ENCODE measurements around the gene NUP133. TPM values are rescaled to one million over a fixed set of nuclear protein-coding genes. Genes with fewer than 3 reads are reported as not detected.

NUP133 gene
- polyA plus RNA-seq, 2 of the 4 experiments (the other 2 are of a cell fraction), result 20.6 to 43.2 TPM

DNA sequence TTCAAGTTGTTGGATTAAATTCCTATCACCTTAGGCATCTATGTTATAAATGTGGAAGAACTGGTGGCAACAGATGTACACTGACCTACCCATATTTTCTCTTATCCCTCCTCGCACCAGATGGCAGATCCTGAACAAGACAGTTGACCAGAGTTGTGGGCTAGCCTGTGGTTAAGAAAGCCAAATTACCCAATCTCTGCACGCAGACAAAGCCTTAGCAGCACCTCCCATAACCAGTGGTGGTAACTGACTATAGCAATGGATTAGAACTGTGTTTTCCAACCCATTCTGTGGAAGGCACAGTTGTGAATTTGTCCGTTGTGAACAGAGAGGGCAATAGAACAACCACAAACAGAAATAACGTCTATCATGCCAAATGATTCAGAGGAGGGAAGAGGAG lies 29.8 kb upstream of the NUP133 start:
- Histone ChIP-seq H3K4me2 (no peak overlapping the region), H3K9me3 (no peaks in the 10 kb centered on the region), H3K27ac (no peak overlapping the region), H3K4me3 (no peak overlapping the region), H3K4me1 (no peaks in the 10 kb centered on the region)
- 81% methylated on average over 4 of the region's 4 CpGs for WGBS (ENCODE audit: missing lambda C conversion rate)
- no peak for DNase-seq (ENCODE audit: low read depth in 1 of 2, low spot score in 1 of 2)
- POLR2A ChIA-PET, result no interaction called here
- ATAC-seq, result no peak
- TF ChIP-seq, protein P1, sequence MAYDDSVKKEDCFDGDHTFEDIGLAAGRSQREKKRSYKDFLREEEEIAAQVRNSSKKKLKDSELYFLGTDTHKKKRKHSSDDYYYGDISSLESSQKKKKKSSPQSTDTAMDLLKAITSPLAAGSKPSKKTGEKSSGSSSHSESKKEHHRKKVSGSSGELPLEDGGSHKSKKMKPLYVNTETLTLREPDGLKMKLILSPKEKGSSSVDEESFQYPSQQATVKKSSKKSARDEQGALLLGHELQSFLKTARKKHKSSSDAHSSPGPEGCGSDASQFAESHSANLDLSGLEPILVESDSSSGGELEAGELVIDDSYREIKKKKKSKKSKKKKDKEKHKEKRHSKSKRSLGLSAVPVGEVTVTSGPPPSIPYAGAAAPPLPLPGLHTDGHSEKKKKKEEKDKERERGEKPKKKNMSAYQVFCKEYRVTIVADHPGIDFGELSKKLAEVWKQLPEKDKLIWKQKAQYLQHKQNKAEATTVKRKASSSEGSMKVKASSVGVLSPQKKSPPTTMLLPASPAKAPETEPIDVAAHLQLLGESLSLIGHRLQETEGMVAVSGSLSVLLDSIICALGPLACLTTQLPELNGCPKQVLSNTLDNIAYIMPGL (CRISPR knock-in tag; IDR thresholded peaks at IDR 0.05; ENCODE audit: borderline replicate concordance), result no peak
- TF ChIP-seq RCOR1 (IDR thresholded peaks at IDR 0.05; ENCODE audit: low read depth, low read length) (no peak), NR3C1 (IDR thresholded peaks at IDR 0.05) (no peak), RFX5 (IDR thresholded peaks at IDR 0.05) (no peak), EHF (CRISPR knock-in tag; IDR thresholded peaks at IDR 0.05) (no peak), RARB (CRISPR knock-in tag; IDR thresholded peaks at IDR 0.05) (no peak), CBX2 (IDR thresholded peaks at IDR 0.05; ENCODE audit: borderline replicate concordance, low read depth) (no peak), FOSL2 (IDR thresholded peaks at IDR 0.05) (no peak), FOSL2 (CRISPR knock-in tag; IDR thresholded peaks at IDR 0.05) (no peak), GATA3 (IDR thresholded peaks at IDR 0.05; ENCODE audit: borderline replicate concordance) (no peak), KDM5A (IDR thresholded peaks at IDR 0.05) (no peak), E2F6 (IDR thresholded peaks at IDR 0.05; ENCODE audit: borderline replicate concordance, low read depth) (no peak), USF2 (IDR thresholded peaks at IDR 0.05) (no peak), RAD21 (conservative IDR thresholded peaks at IDR 0.05 in 1 of 2, IDR thresholded peaks at IDR 0.05 in 1 of 2) (no peak), TFCP2L1 (CRISPR knock-in tag; IDR thresholded peaks at IDR 0.05) (no peak), MAZ (IDR thresholded peaks at IDR 0.05; ENCODE audit: borderline replicate concordance, low read depth, low read length) (no peak), MAFK (IDR thresholded peaks at IDR 0.05; ENCODE audit: partially characterized antibody) (no peak)
- TF ChIP-seq, protein P2, sequence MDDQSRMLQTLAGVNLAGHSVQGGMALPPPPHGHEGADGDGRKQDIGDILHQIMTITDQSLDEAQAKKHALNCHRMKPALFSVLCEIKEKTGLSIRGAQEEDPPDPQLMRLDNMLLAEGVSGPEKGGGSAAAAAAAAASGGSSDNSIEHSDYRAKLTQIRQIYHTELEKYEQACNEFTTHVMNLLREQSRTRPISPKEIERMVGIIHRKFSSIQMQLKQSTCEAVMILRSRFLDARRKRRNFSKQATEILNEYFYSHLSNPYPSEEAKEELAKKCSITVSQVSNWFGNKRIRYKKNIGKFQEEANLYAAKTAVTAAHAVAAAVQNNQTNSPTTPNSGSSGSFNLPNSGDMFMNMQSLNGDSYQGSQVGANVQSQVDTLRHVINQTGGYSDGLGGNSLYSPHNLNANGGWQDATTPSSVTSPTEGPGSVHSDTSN (IDR thresholded peaks at IDR 0.05), result no peak
- CTCF ChIA-PET, result interaction anchor here (3.1 kb wide), 1 partner anchor 20 kb away, joined by 8 read pairs; the partner anchor contains the start of gene ABCB10
- FAIRE-seq, result no peak

DNA sequence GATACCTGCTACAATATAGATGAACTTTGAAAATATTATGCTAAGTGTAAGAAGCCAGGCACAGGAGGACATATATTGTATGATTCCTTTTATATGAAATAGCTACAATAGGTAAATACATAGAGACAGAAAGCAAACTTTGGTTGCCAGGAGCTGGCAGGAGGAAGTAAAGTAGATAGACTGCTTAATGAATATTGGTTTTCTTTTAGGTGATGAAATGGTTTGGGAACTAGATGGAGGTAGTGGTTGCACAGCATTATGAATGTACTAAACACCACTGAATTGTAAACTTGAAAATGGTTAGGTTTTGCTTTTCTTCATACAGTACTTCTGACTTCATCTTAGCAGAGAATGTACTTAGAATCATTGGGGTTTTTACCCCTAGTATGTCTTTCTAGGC lies 28.8 kb upstream of the NUP133 start:
- no peak for DNase-seq (ENCODE audit: low read depth in 1 of 2, low spot score in 1 of 2)
- CTCF ChIA-PET, result interaction anchor here (0.6 to 2.5 kb wide), 5 partner anchors 12 to 873 kb away, joined by 3 to 6 read pairs (median 3); no protein-coding TSS in a partner anchor
- POLR2A ChIA-PET, result no interaction called here
- FAIRE-seq, result no peak
- H3K4me2 ChIP-seq, result no peak overlapping the region
- H3K27ac ChIP-seq, result no peak overlapping the region
- ATAC-seq, result no peak
- H3K9me3 ChIP-seq, result no peaks in the 10 kb centered on the region
- no peaks in the 10 kb centered on the region for H3K4me1 ChIP-seq
- TF ChIP-seq FOSL2 (IDR thresholded peaks at IDR 0.05), result no peak
- TF ChIP-seq FOSL2 (CRISPR knock-in tag; IDR thresholded peaks at IDR 0.05), result no peak
- no peak for TF ChIP-seq HOXA7 (CRISPR knock-in tag; IDR thresholded peaks at IDR 0.05)
- no peak for TF ChIP-seq EHMT2 (IDR thresholded peaks at IDR 0.05; ENCODE audit: low read depth)
- H3K4me3 ChIP-seq, result no peak overlapping the region

GRCh38 chr1:229535230-229535629 lies 27.1 kb upstream of the NUP133 start:
- no peak overlapping the region for H3K4me2 ChIP-seq
- TF ChIP-seq, protein P3, sequence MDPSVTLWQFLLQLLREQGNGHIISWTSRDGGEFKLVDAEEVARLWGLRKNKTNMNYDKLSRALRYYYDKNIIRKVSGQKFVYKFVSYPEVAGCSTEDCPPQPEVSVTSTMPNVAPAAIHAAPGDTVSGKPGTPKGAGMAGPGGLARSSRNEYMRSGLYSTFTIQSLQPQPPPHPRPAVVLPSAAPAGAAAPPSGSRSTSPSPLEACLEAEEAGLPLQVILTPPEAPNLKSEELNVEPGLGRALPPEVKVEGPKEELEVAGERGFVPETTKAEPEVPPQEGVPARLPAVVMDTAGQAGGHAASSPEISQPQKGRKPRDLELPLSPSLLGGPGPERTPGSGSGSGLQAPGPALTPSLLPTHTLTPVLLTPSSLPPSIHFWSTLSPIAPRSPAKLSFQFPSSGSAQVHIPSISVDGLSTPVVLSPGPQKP (IDR thresholded peaks at IDR 0.05; ENCODE audit: low read depth, low read length), result no peak
- no peak for TF ChIP-seq MAFK (IDR thresholded peaks at IDR 0.05; ENCODE audit: partially characterized antibody)
- TF ChIP-seq RNF2 (IDR thresholded peaks at IDR 0.05; ENCODE audit: borderline replicate concordance, low read depth), result no peak
- no peak for TF ChIP-seq USF2 (IDR thresholded peaks at IDR 0.05)
- ChIA-PET CTCF (interaction anchor here (1.2 to 3.0 kb wide), 3 partner anchors 21 to 871 kb away, joined by 4 to 9 read pairs (median 6); partner anchors contain the start of gene ABCB10), POLR2A (no interaction called here)
- FAIRE-seq, result no peak
- H3K9me3 ChIP-seq, result no peaks in the 10 kb centered on the region
- no peak for ATAC-seq
- H3K4me3 ChIP-seq, result no peak overlapping the region
- H3K4me1 ChIP-seq, result no peaks in the 10 kb centered on the region
- H3K27ac ChIP-seq, result no peak overlapping the region
- DNase-seq (ENCODE audit: low read depth in 1 of 2, low spot score in 1 of 2), result no peak
